Measurements from ENCODE around the gene PIK3C2G. TPM values are rescaled to one million over a fixed set of nuclear protein-coding genes. Genes with fewer than 3 reads are reported as not detected.
"Not testable (repeated sequence)": the region's sequence is repeated elsewhere in the genome, so short reads cannot be mapped to it uniquely, and the experiment has no call there.

Gene PIK3C2G
- total RNA-seq, 2 donors from 2014 or later = 0.57 to 0.69 TPM

GRCh38 chr12:18483698-18484325, 222.5 kb downstream of the PIK3C2G start:
- intact Hi-C loops (cut with DNase I) = no loop called here
- H3K27me3 ChIP-seq = no peaks in the 10 kb centered on the region
- no peaks in the 10 kb centered on the region for H3K9me3 ChIP-seq
- H3K27ac ChIP-seq = no peak overlapping the region
- no peak overlapping the region for H3K4me3 ChIP-seq
- H3K4me1 ChIP-seq = no peaks in the 10 kb centered on the region
- no peak overlapping the region for H3K9ac ChIP-seq (ENCODE audit: low read depth in 2 of 2, low read length in 2 of 2)
- TF ChIP-seq, protein P1, sequence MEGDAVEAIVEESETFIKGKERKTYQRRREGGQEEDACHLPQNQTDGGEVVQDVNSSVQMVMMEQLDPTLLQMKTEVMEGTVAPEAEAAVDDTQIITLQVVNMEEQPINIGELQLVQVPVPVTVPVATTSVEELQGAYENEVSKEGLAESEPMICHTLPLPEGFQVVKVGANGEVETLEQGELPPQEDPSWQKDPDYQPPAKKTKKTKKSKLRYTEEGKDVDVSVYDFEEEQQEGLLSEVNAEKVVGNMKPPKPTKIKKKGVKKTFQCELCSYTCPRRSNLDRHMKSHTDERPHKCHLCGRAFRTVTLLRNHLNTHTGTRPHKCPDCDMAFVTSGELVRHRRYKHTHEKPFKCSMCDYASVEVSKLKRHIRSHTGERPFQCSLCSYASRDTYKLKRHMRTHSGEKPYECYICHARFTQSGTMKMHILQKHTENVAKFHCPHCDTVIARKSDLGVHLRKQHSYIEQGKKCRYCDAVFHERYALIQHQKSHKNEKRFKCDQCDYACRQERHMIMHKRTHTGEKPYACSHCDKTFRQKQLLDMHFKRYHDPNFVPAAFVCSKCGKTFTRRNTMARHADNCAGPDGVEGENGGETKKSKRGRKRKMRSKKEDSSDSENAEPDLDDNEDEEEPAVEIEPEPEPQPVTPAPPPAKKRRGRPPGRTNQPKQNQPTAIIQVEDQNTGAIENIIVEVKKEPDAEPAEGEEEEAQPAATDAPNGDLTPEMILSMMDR (IDR thresholded peaks at IDR 0.05) = no peak
- no peak for DNase-seq
- H3K36me3 ChIP-seq = no peaks in the 10 kb centered on the region

GRCh38 chr12:18486036-18486435, 224.7 kb downstream of the PIK3C2G start:
- Histone ChIP-seq H3K9ac (ENCODE audit: low read depth in 2 of 2, low read length in 2 of 2) (no peak overlapping the region), H3K27me3 (no peaks in the 10 kb centered on the region), H3K36me3 (no peaks in the 10 kb centered on the region), H3K9me3 (no peaks in the 10 kb centered on the region), H3K4me1 (no peaks in the 10 kb centered on the region), H3K4me3 (no peak overlapping the region), H3K27ac (no peak overlapping the region)
- TF ChIP-seq, protein P1 (IDR thresholded peaks at IDR 0.05) = no peak
- intact Hi-C loops (cut with DNase I) = no loop called here
- no peak for DNase-seq

DNA sequence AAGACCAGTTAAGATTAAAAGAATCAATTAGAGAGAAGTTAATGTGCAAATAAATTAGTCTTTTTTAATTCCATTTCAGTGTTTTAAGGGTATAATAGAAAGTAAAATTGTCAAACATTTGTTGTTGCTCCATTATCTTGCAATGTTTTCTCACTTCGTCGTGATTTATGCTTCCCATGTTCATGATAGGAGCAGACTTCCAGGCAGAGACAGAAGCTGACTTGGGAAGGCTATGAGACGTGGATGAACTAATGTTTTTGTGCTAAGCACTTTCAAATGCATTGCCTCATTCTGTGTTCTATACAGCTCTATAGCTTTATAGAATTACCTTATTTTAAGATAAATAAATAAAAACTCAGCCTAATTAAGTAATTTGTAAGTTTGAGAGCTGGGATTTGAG, 226.2 kb downstream of the PIK3C2G start:
- no peaks in the 10 kb centered on the region for H3K27me3 ChIP-seq
- H3K9me3 ChIP-seq = no peaks in the 10 kb centered on the region
- no peak overlapping the region for H3K4me3 ChIP-seq
- no peak overlapping the region for H3K27ac ChIP-seq
- DNase-seq = no peak
- TF ChIP-seq, protein P1 (IDR thresholded peaks at IDR 0.05) = no peak
- H3K36me3 ChIP-seq = no peaks in the 10 kb centered on the region
- no peak overlapping the region for H3K9ac ChIP-seq (ENCODE audit: low read depth in 2 of 2, low read length in 2 of 2)
- intact Hi-C loops (cut with DNase I) = no loop called here
- H3K4me1 ChIP-seq = no peaks in the 10 kb centered on the region

- no peak overlapping the region for H3K4me3 ChIP-seq
- no peak overlapping the region for H3K9ac ChIP-seq (ENCODE audit: low read depth in 2 of 2, low read length in 2 of 2)
- DNase-seq = no peak
- H3K9me3 ChIP-seq = no peaks in the 10 kb centered on the region
- intact Hi-C loops (cut with DNase I) = no loop called here
- no peak overlapping the region for H3K27ac ChIP-seq
- H3K36me3 ChIP-seq = no peaks in the 10 kb centered on the region
- H3K27me3 ChIP-seq = no peaks in the 10 kb centered on the region
- TF ChIP-seq, protein P1 (IDR thresholded peaks at IDR 0.05) = no peak
- H3K4me1 ChIP-seq = no peaks in the 10 kb centered on the region
Observed at GRCh38 chr12:18492372-18493025, 231.2 kb downstream of the PIK3C2G start.

DNA sequence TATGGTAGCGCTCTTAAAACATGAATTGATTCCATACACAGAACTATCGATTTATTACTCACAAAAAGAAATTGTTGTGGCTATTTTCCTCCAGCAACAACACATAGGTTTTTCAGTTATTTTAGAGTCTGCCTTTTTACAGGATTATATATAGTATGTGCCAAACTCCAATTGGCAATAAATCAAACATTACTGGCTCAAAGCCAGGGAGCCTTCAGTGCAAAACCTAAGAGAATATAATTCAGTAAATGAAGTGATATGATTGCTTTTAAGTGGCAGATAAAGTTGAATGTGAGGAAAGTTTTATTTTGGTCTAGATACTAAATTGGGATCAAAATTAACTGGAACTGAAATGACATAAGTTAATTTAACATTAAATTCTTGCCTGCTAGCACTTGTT, 234.8 kb downstream of the PIK3C2G start:
- Histone ChIP-seq H3K27ac (no peak overlapping the region), H3K4me3 (no peak overlapping the region), H3K4me1 (no peaks in the 10 kb centered on the region), H3K36me3 (no peaks in the 10 kb centered on the region), H3K9me3 (no peaks in the 10 kb centered on the region), H3K9ac (ENCODE audit: low read depth in 2 of 2, low read length in 2 of 2) (no peak overlapping the region), H3K27me3 (no peaks in the 10 kb centered on the region)
- no peak for DNase-seq
- TF ChIP-seq, protein P1 (IDR thresholded peaks at IDR 0.05) = no peak
- intact Hi-C loops (cut with DNase I) = no loop called here

GRCh38 chr12:18500160-18500574, 238.8 kb downstream of the PIK3C2G start:
- DNase-seq; H3K27me3 ChIP-seq; H3K9ac ChIP-seq (ENCODE audit: low read depth in 2 of 2, low read length in 2 of 2); H3K27ac ChIP-seq; H3K4me1 ChIP-seq; intact Hi-C loops (cut with DNase I); H3K9me3 ChIP-seq; H3K36me3 ChIP-seq; H3K4me3 ChIP-seq: not testable (repeated sequence)

GRCh38 chr12:18500736-18501135, 239.4 kb downstream of the PIK3C2G start:
- intact Hi-C loops (cut with DNase I); H3K27ac ChIP-seq; H3K9ac ChIP-seq (ENCODE audit: low read depth in 2 of 2, low read length in 2 of 2); H3K9me3 ChIP-seq; DNase-seq; H3K4me3 ChIP-seq; H3K4me1 ChIP-seq; H3K27me3 ChIP-seq; H3K36me3 ChIP-seq: not testable (repeated sequence)
